ENCODE data around the gene SSRP1. TPM values are rescaled to one million over a fixed set of nuclear protein-coding genes. Genes with fewer than 3 reads are reported as not detected.
"Not testable (repeated sequence)": the region's sequence is repeated elsewhere in the genome, so short reads cannot be mapped to it uniquely, and the experiment has no call there.

SSRP1 gene
- total and polyA plus RNA-seq, 12 donors: 22.6 to 73.2 (median 35.4) TPM

DNA sequence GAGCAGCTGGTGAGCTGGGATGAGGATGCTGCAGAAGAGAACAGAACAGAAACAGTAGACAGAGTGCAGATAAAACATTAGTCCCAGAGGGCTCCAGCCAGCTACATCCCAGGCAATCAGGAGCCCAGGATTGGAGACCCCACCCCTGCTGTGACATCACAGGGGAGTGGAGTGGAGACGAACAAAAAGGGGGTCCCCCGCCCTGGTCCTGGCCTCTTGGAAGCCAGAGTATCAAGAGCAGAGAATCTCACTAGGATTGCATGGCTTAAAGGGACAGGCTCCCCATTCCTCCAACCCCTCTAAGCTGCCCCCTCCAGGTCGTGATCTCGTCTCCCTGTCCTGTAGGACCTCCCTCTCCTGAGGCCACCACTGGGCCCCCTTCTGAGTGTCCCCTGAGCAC lies 2.5 kb upstream of the SSRP1 start, which contains the start of gene P2RX3:
TSS of gene P2RX3 (plus strand) at position 211 of the 400 bp plus-strand sequence. CDS start 199 bp downstream, outside the sequence.
- H3K27me3 ChIP-seq: peaks cover 0 to 9% (median 0%) of the 10 kb centered on the region in 7 donors
- peaks cover 6 to 24% (median 16%) of the 10 kb centered on the region in 9 donors for H3K4me1 ChIP-seq
- 26 to 33% methylated on average over 4 of the region's 4 CpGs for WGBS, 2 donors
- TF ChIP-seq CTCF (IDR thresholded peaks at IDR 0.05): no peak
- H3K9me3 ChIP-seq: no peaks in the 10 kb centered on the region
- H3K4me3 ChIP-seq: peak within 1 kb of the TSS in 4 of 10 donors; percentile 5 to 43 (median 18)
- peaks cover 0 to 14% (median 0%) of the 10 kb centered on the region in 9 donors for H3K36me3 ChIP-seq
- no peak within 1 kb of the TSS for H3K27ac ChIP-seq
- intact Hi-C loops (cut with DNase I): no loop called here
- ATAC-seq (no peak), DNase-seq (peak in 1 of 2 donors; percentile 54)

GRCh38 chr11:57336856-57337255 lies 1.2 kb upstream of the SSRP1 start:
- H3K9me3 ChIP-seq; ATAC-seq; H3K27me3 ChIP-seq; intact Hi-C loops (cut with DNase I); DNase-seq; H3K4me3 ChIP-seq: not testable (repeated sequence)
- H3K27ac ChIP-seq: peak overlapping the region in 1 of 10 donors; percentile 90
- peaks cover 6 to 24% (median 16%) of the 10 kb centered on the region in 9 donors for H3K4me1 ChIP-seq
- H3K36me3 ChIP-seq: peaks cover 0 to 27% (median 10%) of the 10 kb centered on the region in 9 donors
- 95 to 96% methylated on average over 6 of the region's 6 CpGs for WGBS, 2 donors

- no peak for TF ChIP-seq CTCF (IDR thresholded peaks at IDR 0.05)
- intact Hi-C loops (cut with DNase I): no loop called here
- Histone ChIP-seq H3K4me1 (peaks cover 6 to 24% (median 16%) of the 10 kb centered on the region in 9 donors), H3K9me3 (no peaks in the 10 kb centered on the region), H3K27me3 (peaks cover 0 to 7% (median 0%) of the 10 kb centered on the region in 7 donors), H3K27ac (peak overlapping the region; percentile 15 to 93 (median 90)), H3K4me3 (peak overlapping the region in 9 of 10 donors; percentile 60 to 89 (median 82)), H3K36me3 (peaks cover 0 to 34% (median 17%) of the 10 kb centered on the region in 9 donors)
- DNase-seq: no peak
- ATAC-seq: peak in 1 of 8 donors; percentile 8
- 32 to 42% methylated on average over 12 of the region's 12 CpGs for WGBS, 2 donors
Observed at GRCh38 chr11:57336111-57336666, 497 bp upstream of the SSRP1 start.

DNA sequence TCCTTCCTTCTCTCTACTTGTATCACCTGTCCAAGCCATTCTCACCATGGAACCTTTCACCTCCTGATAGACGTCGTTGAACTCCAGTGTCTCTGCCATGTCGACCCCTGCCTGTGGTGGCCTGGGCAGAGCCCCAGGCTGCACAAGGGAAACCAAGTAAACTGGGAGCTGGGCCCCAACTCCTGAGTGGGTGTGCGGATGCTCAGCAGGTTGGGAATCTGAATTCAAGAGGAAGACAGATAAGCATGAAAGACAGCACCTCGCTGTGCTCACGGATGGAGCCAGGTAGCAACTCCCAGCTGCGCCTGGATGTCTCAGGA lies 709 bp downstream of the SSRP1 start:
- no peak for TF ChIP-seq CTCF (IDR thresholded peaks at IDR 0.05)
- ATAC-seq: peak in 1 of 8 donors; percentile 4

More for the DNA sequence above, 709 bp downstream of the SSRP1 start:
- Histone ChIP-seq H3K27ac (peak overlapping the region; percentile 15 to 93 (median 90)), H3K9me3 (no peaks in the 10 kb centered on the region), H3K4me3 (peak overlapping the region; percentile 60 to 97 (median 84)), H3K27me3 (peaks cover 0 to 7% (median 0%) of the 10 kb centered on the region in 7 donors), H3K4me1 (peaks cover 6 to 24% (median 16%) of the 10 kb centered on the region in 9 donors), H3K36me3 (peaks cover 0 to 46% (median 29%) of the 10 kb centered on the region in 9 donors)
- WGBS, 2 donors: 6 to 9% methylated on average over 7 of the region's 7 CpGs
- DNase-seq: no peak
- intact Hi-C loops (cut with DNase I): no loop called here
